ENCODE measurements around the gene DDX49.
A peak's percentile ranks its signal among the peaks of the same experiment; 100 is the strongest.

Gene DDX49

DNA sequence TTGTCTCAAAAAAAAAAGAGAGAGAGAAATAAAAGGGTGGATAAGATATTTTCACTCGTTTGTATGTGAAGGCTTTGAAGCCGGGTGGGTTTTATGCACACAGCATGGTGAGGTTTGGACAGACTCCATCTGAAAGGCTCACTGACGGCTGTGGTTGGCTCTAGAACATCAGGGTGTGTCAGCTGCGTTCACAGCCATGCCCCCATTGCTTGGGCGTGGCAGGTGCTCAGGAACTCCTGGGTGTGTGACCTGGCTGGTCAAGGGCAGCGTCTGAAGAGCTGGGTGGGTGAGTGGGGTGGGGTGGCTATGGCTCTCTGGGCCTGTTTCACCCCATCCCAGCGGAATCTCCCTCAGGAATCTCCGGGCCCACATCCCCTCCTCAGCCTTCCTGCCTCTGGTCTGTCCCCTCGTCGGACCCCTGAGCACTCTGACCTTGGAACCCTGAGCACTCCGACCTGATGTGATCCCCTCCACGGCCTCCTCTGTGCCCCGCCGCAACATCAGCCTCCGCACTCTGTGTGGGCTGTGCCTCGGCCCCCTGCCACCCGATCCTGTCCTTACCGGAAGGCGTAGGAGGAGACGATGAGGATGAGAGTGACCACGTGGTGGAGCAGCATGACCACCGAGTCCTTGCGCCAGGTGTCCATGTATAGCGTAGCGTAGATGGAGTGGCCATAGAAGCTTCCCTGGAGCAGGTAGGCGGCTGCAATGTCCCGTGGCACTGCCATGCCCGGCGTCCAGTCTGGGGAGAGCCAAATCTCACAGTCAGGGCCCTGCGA, 35.8 kb upstream of the DDX49 start:
- CTCF ChIA-PET, result no interaction called here
- POLR2A ChIA-PET (ENCODE audit: low non-redundant PET), result no interaction called here
- no peak overlapping the region for H3K27ac ChIP-seq
- DNase-seq (ENCODE audit: low spot score), result no peak
- TF ChIP-seq, protein P1, sequence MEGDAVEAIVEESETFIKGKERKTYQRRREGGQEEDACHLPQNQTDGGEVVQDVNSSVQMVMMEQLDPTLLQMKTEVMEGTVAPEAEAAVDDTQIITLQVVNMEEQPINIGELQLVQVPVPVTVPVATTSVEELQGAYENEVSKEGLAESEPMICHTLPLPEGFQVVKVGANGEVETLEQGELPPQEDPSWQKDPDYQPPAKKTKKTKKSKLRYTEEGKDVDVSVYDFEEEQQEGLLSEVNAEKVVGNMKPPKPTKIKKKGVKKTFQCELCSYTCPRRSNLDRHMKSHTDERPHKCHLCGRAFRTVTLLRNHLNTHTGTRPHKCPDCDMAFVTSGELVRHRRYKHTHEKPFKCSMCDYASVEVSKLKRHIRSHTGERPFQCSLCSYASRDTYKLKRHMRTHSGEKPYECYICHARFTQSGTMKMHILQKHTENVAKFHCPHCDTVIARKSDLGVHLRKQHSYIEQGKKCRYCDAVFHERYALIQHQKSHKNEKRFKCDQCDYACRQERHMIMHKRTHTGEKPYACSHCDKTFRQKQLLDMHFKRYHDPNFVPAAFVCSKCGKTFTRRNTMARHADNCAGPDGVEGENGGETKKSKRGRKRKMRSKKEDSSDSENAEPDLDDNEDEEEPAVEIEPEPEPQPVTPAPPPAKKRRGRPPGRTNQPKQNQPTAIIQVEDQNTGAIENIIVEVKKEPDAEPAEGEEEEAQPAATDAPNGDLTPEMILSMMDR (conservative IDR thresholded peaks at IDR 0.05; ENCODE audit: low read depth), result no peak

DNA sequence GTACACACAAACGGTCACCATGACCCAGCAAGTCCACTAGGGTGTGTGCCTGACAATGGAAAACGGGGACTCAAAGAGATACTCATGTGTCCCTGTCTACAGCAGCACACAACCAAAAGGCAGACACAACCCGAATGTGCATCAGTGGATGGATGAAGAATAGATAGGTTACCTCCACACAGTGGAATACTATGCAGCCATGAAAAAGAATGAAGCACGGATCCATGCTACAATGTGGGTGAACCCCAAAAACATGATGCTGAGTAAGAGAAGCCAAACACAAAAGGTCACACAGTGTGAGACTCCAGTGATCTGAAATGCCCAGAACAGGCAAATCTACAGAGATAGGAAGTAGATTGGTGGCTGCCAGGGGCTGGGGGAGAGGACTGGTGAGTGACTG, 32.5 kb upstream of the DDX49 start:
- CTCF ChIA-PET, result no interaction called here
- TF ChIP-seq, protein P1 (conservative IDR thresholded peaks at IDR 0.05; ENCODE audit: low read depth), result no peak
- POLR2A ChIA-PET (ENCODE audit: low non-redundant PET), result no interaction called here
- DNase-seq (ENCODE audit: low spot score), result no peak
- no peak overlapping the region for H3K27ac ChIP-seq

DNA sequence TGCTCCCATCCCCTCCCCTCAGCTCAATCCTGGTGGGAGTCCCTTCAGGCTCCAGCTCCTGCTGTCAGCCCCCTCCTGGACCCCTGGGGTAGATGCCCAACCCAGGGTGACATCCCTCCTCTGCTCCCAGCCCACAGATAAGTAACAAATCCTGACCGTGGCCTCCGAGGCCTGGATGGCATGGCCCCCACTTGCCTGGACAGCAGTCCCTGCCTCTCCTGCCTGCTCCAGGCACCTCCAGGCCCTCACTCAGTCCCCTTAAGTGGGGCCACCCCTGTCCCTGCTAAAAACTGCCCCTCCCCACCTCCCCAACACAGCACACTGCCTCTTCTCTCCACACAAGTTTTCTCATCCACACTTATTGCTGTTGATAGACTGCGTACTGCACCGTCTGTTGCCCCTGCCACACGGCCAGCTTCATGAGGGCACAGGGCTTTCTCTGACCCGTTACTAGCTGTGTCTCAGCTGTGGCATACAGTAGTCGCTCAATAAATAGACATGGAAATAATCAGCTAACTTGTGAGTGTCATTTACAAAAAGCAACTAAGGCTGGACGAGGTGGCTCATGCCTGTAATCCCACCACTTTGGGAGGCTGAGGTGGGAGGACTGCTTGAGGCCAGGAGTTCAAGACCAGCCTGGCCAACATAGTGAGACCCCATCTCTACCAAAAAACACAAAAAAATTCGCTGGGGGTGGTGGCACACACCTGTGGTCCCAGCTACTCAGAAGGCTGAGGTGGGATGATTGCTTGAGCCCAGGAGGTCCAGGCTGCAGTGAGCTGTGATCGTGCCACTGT, 29.4 kb upstream of the DDX49 start:
- ChIA-PET CTCF (interaction anchor here (0.7 kb wide), 1 partner anchor 114 kb away, joined by 3 read pairs; no protein-coding TSS in a partner anchor), POLR2A (ENCODE audit: low non-redundant PET) (no interaction called here)
- DNase-seq (ENCODE audit: low spot score), result no peak
- H3K27ac ChIP-seq, result no peak overlapping the region
- TF ChIP-seq, protein P1 (conservative IDR thresholded peaks at IDR 0.05; ENCODE audit: low read depth), result no peak

DNA sequence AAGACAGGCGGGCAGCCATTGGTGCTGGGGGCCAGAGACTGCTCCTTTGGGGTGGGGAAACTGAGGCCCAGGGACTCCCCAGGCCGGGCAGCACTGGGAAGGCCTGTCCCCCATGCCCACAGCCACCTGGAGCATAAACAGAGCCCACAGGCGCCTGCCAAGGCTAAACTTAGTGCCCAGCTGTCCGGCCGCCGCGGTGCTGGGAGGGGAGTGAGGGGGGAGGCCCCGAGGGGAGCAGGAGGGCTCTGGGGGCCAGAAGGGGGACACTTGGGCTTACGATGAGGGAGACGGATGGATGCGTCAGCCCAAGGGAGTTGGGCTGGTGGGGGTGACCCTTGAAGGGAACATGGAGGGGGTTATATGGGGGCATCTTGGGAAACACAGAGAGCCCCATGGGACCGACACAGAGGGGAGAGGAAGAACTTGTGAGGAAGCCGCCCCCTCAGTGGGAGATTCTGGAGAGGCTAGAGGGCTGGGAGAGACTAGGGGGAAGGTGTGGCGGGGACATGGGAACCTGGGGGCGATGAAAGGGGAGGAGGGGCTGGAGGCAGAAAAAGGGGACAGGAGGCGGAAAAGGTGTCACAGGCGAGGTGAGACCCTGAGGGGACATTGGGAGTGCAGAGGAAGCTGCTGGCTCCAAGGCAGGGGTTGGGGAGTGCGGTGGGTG, 25.8 kb upstream of the DDX49 start:
- ChIA-PET POLR2A (ENCODE audit: low non-redundant PET) (no interaction called here), CTCF (interaction anchor here (0.6 to 2.0 kb wide), 3 partner anchors 26 to 93 kb away, joined by 4 to 7 read pairs (median 5); no protein-coding TSS in a partner anchor)
- no peak for DNase-seq (ENCODE audit: low spot score)
- H3K27ac ChIP-seq, result no peak overlapping the region
- TF ChIP-seq, protein P1 (conservative IDR thresholded peaks at IDR 0.05; ENCODE audit: low read depth), result no peak

DNA sequence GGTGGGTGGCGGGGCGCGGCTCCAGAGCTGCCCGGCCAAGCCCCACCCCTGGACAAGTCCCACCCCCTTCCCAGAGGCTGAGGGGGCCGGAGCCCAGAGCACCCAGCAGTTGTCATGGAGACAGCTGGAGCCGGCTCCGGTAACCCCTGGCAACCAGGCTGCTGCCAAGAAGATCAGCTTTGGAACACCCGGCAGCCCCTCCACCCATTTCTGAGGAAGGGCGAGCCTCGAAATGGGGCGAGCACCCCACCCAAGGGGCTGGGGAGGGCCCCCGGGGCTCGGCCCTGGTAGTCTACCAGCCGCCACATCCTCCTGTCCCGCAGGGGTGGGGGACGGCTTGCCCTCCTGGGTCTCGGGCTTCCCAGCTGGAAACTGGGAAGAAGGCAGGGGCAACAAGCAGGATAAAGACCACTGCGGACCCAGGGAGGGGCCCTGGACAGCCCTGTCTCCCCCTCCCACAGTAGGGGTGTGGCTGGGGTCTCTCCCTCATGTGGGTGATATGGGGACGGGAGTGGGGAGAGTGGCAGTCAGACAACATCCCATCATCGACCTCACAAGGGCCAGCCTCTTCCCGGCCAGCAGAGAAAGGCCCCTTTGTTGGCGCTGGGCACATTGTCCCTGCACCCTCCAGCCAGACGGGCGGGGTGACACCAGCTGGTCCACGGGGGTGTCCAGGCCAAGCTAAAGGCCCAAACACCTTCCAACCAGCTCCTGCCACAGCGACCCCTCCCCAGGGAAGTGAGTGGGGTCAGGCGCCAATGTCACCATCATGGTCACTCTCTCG, 25.1 kb upstream of the DDX49 start:
- H3K27ac ChIP-seq, result no peak overlapping the region
- TF ChIP-seq, protein P1 (conservative IDR thresholded peaks at IDR 0.05; ENCODE audit: low read depth), result no peak
- CTCF ChIA-PET, result interaction anchor here (0.6 to 2.0 kb wide), 5 partner anchors 12 to 444 kb away, joined by 3 to 7 read pairs (median 4); no protein-coding TSS in a partner anchor
- POLR2A ChIA-PET (ENCODE audit: low non-redundant PET), result interaction anchor here (0.6 kb wide), 1 partner anchor 30 kb away, joined by 6 read pairs; no protein-coding TSS in a partner anchor
- peak; percentile 50 for DNase-seq (ENCODE audit: low spot score)

All from RWPE1 (cell line).